ENCODE results near the gene PHLDA3. TPM values are rescaled to one million over a fixed set of nuclear protein-coding genes. Genes with fewer than 3 reads are reported as not detected.

Gene PHLDA3
- total RNA-seq, 1 experiment from 2014 or later: 22.1 TPM

DNA sequence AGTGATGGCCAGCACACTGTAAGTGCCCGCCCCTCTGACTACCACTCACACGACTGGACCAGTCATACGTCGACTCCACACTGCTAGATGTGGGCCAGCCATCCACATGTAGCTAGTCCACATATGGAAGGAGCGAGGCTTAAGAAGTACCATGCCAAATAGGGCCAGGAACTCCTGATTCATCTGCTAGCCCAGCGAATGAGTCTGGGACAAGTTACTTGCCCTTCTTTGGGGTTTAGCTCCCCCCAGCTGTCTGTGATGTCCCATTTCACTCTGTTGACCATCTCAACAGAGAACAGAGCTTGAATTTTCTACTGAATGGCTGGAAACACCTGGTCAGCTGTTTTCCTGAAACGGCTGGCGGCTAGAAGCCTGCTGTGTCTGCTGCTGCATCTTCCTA, 32.2 kb upstream of the PHLDA3 start:
- Histone ChIP-seq H3K4me3 (replicated peaks in 1 of 2; ENCODE audit: low read depth in 1 of 2, low read length in 2 of 2) (no peak overlapping the region), H3K27ac (ENCODE audit: low read depth, low read length) (no peak overlapping the region), H3K27me3 (ENCODE audit: insufficient read depth, low read length) (no peaks in the 10 kb centered on the region), H3K9ac (ENCODE audit: low read length) (no peak overlapping the region), H3K4me2 (ENCODE audit: low read length) (no peak overlapping the region), H3K36me3 (ENCODE audit: control insufficient read depth in 1 of 2, insufficient read depth in 2 of 2, low read length in 2 of 2) (no peaks in the 10 kb centered on the region), H4K20me1 (ENCODE audit: insufficient read depth) (no peaks in the 10 kb centered on the region), H3K4me1 (ENCODE audit: control insufficient read depth in 1 of 2, insufficient read depth in 2 of 2, low read length in 2 of 2) (peaks cover 3 to 11% of the 10 kb centered on the region in 2 experiments; a peak in 3 of 4 replicates), H3K79me2 (ENCODE audit: insufficient read depth, low read length) (peaks cover 6% of the 10 kb centered on the region; the same call in 1 of the 2 replicates), H3K9me2 (ENCODE audit: insufficient read depth) (no peaks in the 10 kb centered on the region), H2AFZ (ENCODE audit: low read depth, low read length, poor library complexity, severe bottlenecking) (no peak overlapping the region), H3K9me3 (ENCODE audit: control insufficient read depth in 1 of 2, insufficient read depth in 1 of 2, low read depth in 1 of 2, low read length in 2 of 2) (no peaks in the 10 kb centered on the region)
- DNase-seq (ENCODE audit: low read depth, low spot score) (no peak), ATAC-seq (no peak; the same call in 1 of the 2 replicates)
- ChIA-PET RAD21 (ENCODE audit: low non-redundant PET in 1 of 2, low total read pairs in 2 of 2, uncharacterized antibody in 2 of 2, unreplicated experiment in 2 of 2) (no interaction called here), POLR2A (interaction anchor here (0.9 kb wide), 1 partner anchor 12 kb away, joined by 3 read pairs; no protein-coding TSS in a partner anchor), CTCF (interaction anchor here (2.8 to 3.3 kb wide), 2 partner anchors 11 to 20 kb away, joined by 14 to 23 read pairs; no protein-coding TSS in a partner anchor)
- intact Hi-C loops (cut with micrococcal nuclease): no loop called here
- no peak for TF ChIP-seq EZH2phosphoT487 (IDR thresholded peaks at IDR 0.05; ENCODE audit: borderline replicate concordance)
- TF ChIP-seq, protein P1, sequence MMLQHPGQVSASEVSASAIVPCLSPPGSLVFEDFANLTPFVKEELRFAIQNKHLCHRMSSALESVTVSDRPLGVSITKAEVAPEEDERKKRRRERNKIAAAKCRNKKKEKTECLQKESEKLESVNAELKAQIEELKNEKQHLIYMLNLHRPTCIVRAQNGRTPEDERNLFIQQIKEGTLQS (IDR thresholded peaks at IDR 0.05): no peak
- no peak for TF ChIP-seq YY1 (IDR thresholded peaks at IDR 0.05; ENCODE audit: extremely low read depth, insufficient replicate concordance, low read depth, low read length)
- TF ChIP-seq EZH2 (IDR thresholded peaks at IDR 0.05): no peak
- TF ChIP-seq, protein P2, sequence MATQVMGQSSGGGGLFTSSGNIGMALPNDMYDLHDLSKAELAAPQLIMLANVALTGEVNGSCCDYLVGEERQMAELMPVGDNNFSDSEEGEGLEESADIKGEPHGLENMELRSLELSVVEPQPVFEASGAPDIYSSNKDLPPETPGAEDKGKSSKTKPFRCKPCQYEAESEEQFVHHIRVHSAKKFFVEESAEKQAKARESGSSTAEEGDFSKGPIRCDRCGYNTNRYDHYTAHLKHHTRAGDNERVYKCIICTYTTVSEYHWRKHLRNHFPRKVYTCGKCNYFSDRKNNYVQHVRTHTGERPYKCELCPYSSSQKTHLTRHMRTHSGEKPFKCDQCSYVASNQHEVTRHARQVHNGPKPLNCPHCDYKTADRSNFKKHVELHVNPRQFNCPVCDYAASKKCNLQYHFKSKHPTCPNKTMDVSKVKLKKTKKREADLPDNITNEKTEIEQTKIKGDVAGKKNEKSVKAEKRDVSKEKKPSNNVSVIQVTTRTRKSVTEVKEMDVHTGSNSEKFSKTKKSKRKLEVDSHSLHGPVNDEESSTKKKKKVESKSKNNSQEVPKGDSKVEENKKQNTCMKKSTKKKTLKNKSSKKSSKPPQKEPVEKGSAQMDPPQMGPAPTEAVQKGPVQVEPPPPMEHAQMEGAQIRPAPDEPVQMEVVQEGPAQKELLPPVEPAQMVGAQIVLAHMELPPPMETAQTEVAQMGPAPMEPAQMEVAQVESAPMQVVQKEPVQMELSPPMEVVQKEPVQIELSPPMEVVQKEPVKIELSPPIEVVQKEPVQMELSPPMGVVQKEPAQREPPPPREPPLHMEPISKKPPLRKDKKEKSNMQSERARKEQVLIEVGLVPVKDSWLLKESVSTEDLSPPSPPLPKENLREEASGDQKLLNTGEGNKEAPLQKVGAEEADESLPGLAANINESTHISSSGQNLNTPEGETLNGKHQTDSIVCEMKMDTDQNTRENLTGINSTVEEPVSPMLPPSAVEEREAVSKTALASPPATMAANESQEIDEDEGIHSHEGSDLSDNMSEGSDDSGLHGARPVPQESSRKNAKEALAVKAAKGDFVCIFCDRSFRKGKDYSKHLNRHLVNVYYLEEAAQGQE (IDR thresholded peaks at IDR 0.05; ENCODE audit: low read depth): no peak
- BruUV-seq (replicated peaks): no TSS peak
